T-cell (primary cell): Measurements from ENCODE around the gene S1PR4. TPM values are rescaled to one million over a fixed set of nuclear protein-coding genes. Genes with fewer than 3 reads are reported as not detected.
A peak's percentile ranks its signal among the peaks of the same experiment; 100 is the strongest.
"Not testable (repeated sequence)": the region's sequence is repeated elsewhere in the genome, so short reads cannot be mapped to it uniquely, and the experiment has no call there.

ENCODE experiments used
- ATAC-seq, 4 experiments: fragments of 200-7000 bp in 3 of 4; fragments of 150-1000 bp in 1 of 4; cut with Tn5 transposase; replicated peaks in 1 of 4; 1 replicate in 3 of 4; 2 replicates in 1 of 4; pipeline ENCODE4 v1.10.0; 2021; ENCODE audit warnings: moderate library complexity in 3 of 4, mild to moderate bottlenecking in 2 of 4, moderate number of reproducible peaks in 1 of 4
- CTCF ChIA-PET, 2 donors: fragments of 300-600 bp; sonication (Branson Sonifier 250); formaldehyde crosslinking; loops; one replicate each; lab custom pipeline; 2022; ENCODE audit warnings: antibody characterized with exemption in 2 of 2; lab: Charles Lee
- POLR2A ChIA-PET, 2 donors: fragments of 300-600 bp; sonication (Branson Sonifier 250); formaldehyde crosslinking; loops; one replicate each; lab custom pipeline; 2022; ENCODE audit warnings: antibody characterized with exemption in 2 of 2; lab: Charles Lee
- DNase-seq, 35 experiments: peaks; one replicate each; pipeline versions ENCODE4 v3.0.0 to v3.0.0-alpha.2; 2013 to 2023
- H3K27ac ChIP-seq: one replicate; pipeline ENCODE4 v1.5.1; 2013; ENCODE audit warnings: low read length
- H3K27me3 ChIP-seq, 2 experiments: replicated peaks in 1 of 2; 1 replicate in 1 of 2; 2 replicates in 1 of 2; pipeline versions ENCODE4 v1.6.1 to v1.7.0; 2013; ENCODE audit warnings: low read length in 1 of 2, mixed read lengths in 1 of 2; ENCODE audit not compliant: control insufficient read depth in 2 of 2, insufficient read depth in 2 of 2; ENCODE audit errors: extremely low read depth in 1 of 2
- H3K36me3 ChIP-seq, 2 donors: 1 replicate in 1 of 2; 2 replicates in 1 of 2; pipeline versions ENCODE4 v1.6.1 to v1.7.0; 2013; ENCODE audit warnings: low read length in 1 of 2; ENCODE audit not compliant: control insufficient read depth in 2 of 2, insufficient read depth in 1 of 2; ENCODE audit errors: extremely low read depth in 1 of 2
- H3K4me1 ChIP-seq, 2 experiments: 1 replicate in 1 of 2; 2 replicates in 1 of 2; pipeline versions ENCODE4 v1.6.1 to v1.7.0; 2013; ENCODE audit warnings: low read length in 2 of 2, mixed read lengths in 1 of 2; ENCODE audit not compliant: insufficient read depth in 2 of 2, control insufficient read depth in 1 of 2; ENCODE audit errors: extremely low read depth in 1 of 2
- H3K4me3 ChIP-seq, 2 donors: 1 replicate in 1 of 2; 2 replicates in 1 of 2; pipeline versions ENCODE4 v1.5.1 to v1.7.0; 2013; ENCODE audit warnings: mild to moderate bottlenecking in 2 of 2, low read length in 1 of 2, moderate library complexity in 1 of 2; ENCODE audit not compliant: control insufficient read depth in 1 of 2; ENCODE audit errors: extremely low read depth in 1 of 2
- H3K9me3 ChIP-seq: 2 replicates; pipeline ENCODE4 v1.7.0; 2013
- H3K27ac Mint-ChIP-seq, 2 donors: one replicate each; pipeline ENCODE4 v1.8.0; 2020 to 2021; ENCODE audit warnings: mild to moderate bottlenecking in 2 of 2, mixed read lengths in 2 of 2
- H3K27me3 Mint-ChIP-seq, 2 donors: one replicate each; pipeline ENCODE4 v1.8.0; 2021 to 2022; ENCODE audit warnings: mixed read lengths in 2 of 2
- H3K36me3 Mint-ChIP-seq: one replicate; pipeline ENCODE4 v1.8.0; 2021; ENCODE audit warnings: mixed read lengths
- H3K4me1 Mint-ChIP-seq, 3 donors: one replicate each; pipeline ENCODE4 v1.8.0; 2020 to 2022; ENCODE audit warnings: mixed read lengths in 3 of 3, mild to moderate bottlenecking in 1 of 3
- H3K4me3 Mint-ChIP-seq, 3 donors: one replicate each; pipeline ENCODE4 v1.8.0; 2020 to 2022; ENCODE audit warnings: mild to moderate bottlenecking in 3 of 3, mixed read lengths in 3 of 3, moderate library complexity in 3 of 3
- H3K9me3 Mint-ChIP-seq, 3 donors: one replicate each; pipeline ENCODE4 v1.8.0; 2020 to 2022; ENCODE audit warnings: mixed read lengths in 3 of 3
- WGBS: methylation state at CpG from one replicate; pipeline ENCODE4 v1.1.5; 2013; ENCODE audit warnings: missing lambda C conversion rate; ENCODE audit not compliant: insufficient coverage; 5-methylcytosine and 5-hydroxymethylcytosine counted together
- total RNA-seq, 35 experiments: library from RNA in 6 of 35; stranded (reverse) in 6 of 35; fragments of 120-200 nt in 1 of 35; gene quantifications; one replicate each; pipeline versions ENCODE4 v1.2.1 to v1.2.4 and lab custom pipeline; 2013 to 2026

Gene S1PR4
- total RNA-seq, 5 donors from 2014 or later (not counting 1 experiment from before 2014, with no cell fraction given): 77.0 to 345 (median 324) TPM

- Mint-ChIP-seq H3K27ac (no peak overlapping the region), H3K9me3 (no peaks in the 10 kb centered on the region), H3K4me3 (no peak overlapping the region), H3K27me3 (no peaks in the 10 kb centered on the region), H3K36me3 (no peaks in the 10 kb centered on the region), H3K4me1 (peaks cover 2 to 7% (median 5%) of the 10 kb centered on the region in 3 donors)
- 90% methylated on average over 2 of the region's 5 CpGs for WGBS
- Histone ChIP-seq H3K27me3 (no peaks in the 10 kb centered on the region), H3K9me3 (no peaks in the 10 kb centered on the region), H3K36me3 (no peaks in the 10 kb centered on the region), H3K4me1 (peaks cover 13 to 22% of the 10 kb centered on the region in 2 experiments), H3K27ac (no peak overlapping the region), H3K4me3 (no peak overlapping the region)
- ChIA-PET POLR2A (no interaction called here), CTCF (interaction anchor here in 1 of 2 donors (1.1 kb wide), 1 partner anchor 22 kb away, joined by 3 read pairs; no protein-coding TSS in a partner anchor)
- no peak for ATAC-seq
- DNase-seq: no peak
Measured at GRCh38 chr19:3150739-3151329, 27.7 kb upstream of the S1PR4 start.

GRCh38 chr19:3151563-3152418 lies 26.8 kb upstream of the S1PR4 start:
- no peaks in the 10 kb centered on the region for H3K9me3 Mint-ChIP-seq
- peaks cover 13 to 24% of the 10 kb centered on the region in 2 experiments for H3K4me1 ChIP-seq
- H3K4me3 ChIP-seq: no peak overlapping the region
- H3K36me3 ChIP-seq: no peaks in the 10 kb centered on the region
- no peaks in the 10 kb centered on the region for H3K9me3 ChIP-seq
- no peaks in the 10 kb centered on the region for H3K27me3 ChIP-seq
- H3K4me3 Mint-ChIP-seq: no peak overlapping the region
- no peaks in the 10 kb centered on the region for H3K27me3 Mint-ChIP-seq
- CTCF ChIA-PET: interaction anchor here (0.5 to 1.1 kb wide), 3 partner anchors 10 to 23 kb away, joined by 3 to 7 read pairs (median 5); no protein-coding TSS in a partner anchor
- H3K27ac Mint-ChIP-seq: no peak overlapping the region
- no peak overlapping the region for H3K27ac ChIP-seq
- WGBS: 88% methylated on average over 10 of the region's 14 CpGs
- POLR2A ChIA-PET: no interaction called here
- H3K4me1 Mint-ChIP-seq: peaks cover 2 to 4% (median 3%) of the 10 kb centered on the region in 3 donors
- no peaks in the 10 kb centered on the region for H3K36me3 Mint-ChIP-seq
- ATAC-seq (no peak), DNase-seq (no peak)

GRCh38 chr19:3152419-3152780 lies 26.2 kb upstream of the S1PR4 start:
- ChIA-PET CTCF (interaction anchor here in 1 of 2 donors (0.5 kb wide), 2 partner anchors 9 to 1518 kb away, joined by 4 to 5 read pairs; partner anchors contain the start of gene MYDGF), POLR2A (no interaction called here)
- Mint-ChIP-seq H3K4me3 (no peak overlapping the region), H3K4me1 (peaks cover 0 to 6% (median 4%) of the 10 kb centered on the region in 3 donors), H3K9me3 (no peaks in the 10 kb centered on the region), H3K27ac (no peak overlapping the region), H3K27me3 (no peaks in the 10 kb centered on the region), H3K36me3 (no peaks in the 10 kb centered on the region)
- Histone ChIP-seq H3K9me3 (no peaks in the 10 kb centered on the region), H3K27me3 (no peaks in the 10 kb centered on the region), H3K4me3 (no peak overlapping the region), H3K27ac (no peak overlapping the region), H3K36me3 (no peaks in the 10 kb centered on the region), H3K4me1 (peaks cover 13 to 24% of the 10 kb centered on the region in 2 experiments)
- no CpG with 5 or more reads among the region's 3 CpGs for WGBS
- ATAC-seq (no peak), DNase-seq (no peak)

- no peak for DNase-seq
- H3K4me3 ChIP-seq: no peak overlapping the region
- H3K9me3 Mint-ChIP-seq: no peaks in the 10 kb centered on the region
- no peak for ATAC-seq
- no peaks in the 10 kb centered on the region for H3K9me3 ChIP-seq
- no peak overlapping the region for H3K27ac Mint-ChIP-seq
- no peaks in the 10 kb centered on the region for H3K36me3 Mint-ChIP-seq
- H3K27me3 ChIP-seq: no peaks in the 10 kb centered on the region
- H3K27ac ChIP-seq: no peak overlapping the region
- no peak overlapping the region for H3K4me3 Mint-ChIP-seq
- no peaks in the 10 kb centered on the region for H3K36me3 ChIP-seq
- POLR2A ChIA-PET: no interaction called here
- H3K4me1 Mint-ChIP-seq: peaks cover 0 to 11% (median 8%) of the 10 kb centered on the region in 3 donors
- CTCF ChIA-PET: interaction anchor here in 1 of 2 donors (0.5 kb wide), 1 partner anchor 83 kb away, joined by 3 read pairs; no protein-coding TSS in a partner anchor
- WGBS: 89% methylated on average over 3 of the region's 3 CpGs
- H3K27me3 Mint-ChIP-seq: no peaks in the 10 kb centered on the region
- peaks cover 13 to 24% of the 10 kb centered on the region in 2 experiments for H3K4me1 ChIP-seq
Measured at GRCh38 chr19:3153286-3154230, 25.0 kb upstream of the S1PR4 start.

GRCh38 chr19:3154447-3154846 lies 24.1 kb upstream of the S1PR4 start:
- H3K36me3 ChIP-seq, H3K27me3 Mint-ChIP-seq, ATAC-seq, H3K9me3 ChIP-seq, DNase-seq, H3K36me3 Mint-ChIP-seq, POLR2A ChIA-PET, CTCF ChIA-PET, H3K9me3 Mint-ChIP-seq, H3K27ac Mint-ChIP-seq, H3K4me3 Mint-ChIP-seq, H3K27me3 ChIP-seq: not testable (repeated sequence)
- peaks cover 0 to 10% (median 8%) of the 10 kb centered on the region in 3 donors for H3K4me1 Mint-ChIP-seq
- peak overlapping the region; percentile 87 for H3K27ac ChIP-seq
- peak overlapping the region in 1 of 2 donors; percentile 28 for H3K4me3 ChIP-seq
- WGBS: 95% methylated on average over 3 of the region's 3 CpGs
- peaks cover 13 to 24% of the 10 kb centered on the region in 2 experiments for H3K4me1 ChIP-seq
